Stimulated activated CD4-positive, alpha-beta T cell treated with anti-CD3 and anti-CD28 coated beads, Interleukin-2, amount 100 ng/mL, for 48 hours (primary cell): ENCODE data around the gene SNX11.

ENCODE experiments used
- DNase-seq, 2 donors: peaks; one replicate each; pipeline ENCODE4 v3.0.0-alpha.2; 2020

Gene SNX11

DNA sequence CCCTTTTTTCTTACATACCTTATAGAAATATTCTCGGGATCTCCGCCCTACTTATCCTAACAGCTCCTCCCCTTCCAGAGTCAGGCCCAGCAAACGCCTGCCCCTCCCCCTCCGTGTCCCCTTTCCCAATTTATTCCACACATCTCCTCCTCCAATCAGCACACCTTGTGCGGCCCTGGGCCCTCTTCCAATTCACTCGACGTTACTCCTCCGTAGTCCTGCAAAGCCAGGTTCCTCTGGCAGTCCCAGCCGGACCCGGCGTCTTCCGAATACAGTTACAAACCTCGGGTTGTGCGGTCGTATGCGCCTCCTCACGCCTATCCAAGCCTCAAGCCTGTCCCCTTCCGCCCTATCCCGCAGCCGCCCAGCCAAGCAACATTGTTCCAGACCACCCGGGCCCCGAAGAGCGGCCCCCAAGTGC lies 7.0 kb upstream of the SNX11 start:
- DNase-seq = no peak

DNA sequence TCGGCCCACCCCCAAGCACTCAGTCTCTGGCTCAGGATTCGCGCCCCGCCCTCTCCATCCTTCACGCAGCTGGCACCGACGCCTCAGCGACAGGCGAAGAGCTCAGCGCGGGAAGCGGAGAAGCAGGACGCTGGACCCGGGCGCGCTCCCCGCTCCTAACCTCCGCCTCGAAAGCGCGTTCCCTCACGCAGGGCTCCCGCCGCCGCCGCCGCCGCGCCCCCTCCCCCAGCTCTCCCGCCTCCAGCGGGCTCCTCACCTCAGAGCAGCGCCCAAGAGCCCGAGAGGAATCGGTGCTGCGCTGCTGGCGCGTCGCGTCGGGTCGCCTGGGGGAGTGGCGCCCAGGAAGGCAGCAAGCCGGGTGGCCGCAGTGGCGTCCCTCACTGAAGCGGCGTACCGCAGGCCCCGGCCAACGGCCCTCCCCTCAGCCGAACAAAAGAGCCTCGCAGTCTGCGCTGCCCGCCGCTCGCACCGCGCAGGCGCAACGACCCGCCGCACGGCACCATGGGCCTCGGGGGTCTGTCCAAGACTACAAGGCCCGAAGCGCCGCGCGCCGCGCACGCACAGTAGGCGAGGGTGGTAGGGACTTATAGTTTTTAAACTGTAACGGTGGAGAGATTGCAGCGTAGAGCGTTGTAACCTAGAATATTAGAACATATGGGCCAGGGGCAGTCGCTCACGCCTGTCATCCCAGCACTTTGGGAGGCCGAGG lies 6.4 kb upstream of the SNX11 start, which contains the start of gene CBX1:
CBX1 (minus strand) TSS at position 467 of the 709 bp plus-strand sequence. CDS start 24,474 bp downstream, outside the sequence.
- DNase-seq = peak; percentile 87 to 92

DNA sequence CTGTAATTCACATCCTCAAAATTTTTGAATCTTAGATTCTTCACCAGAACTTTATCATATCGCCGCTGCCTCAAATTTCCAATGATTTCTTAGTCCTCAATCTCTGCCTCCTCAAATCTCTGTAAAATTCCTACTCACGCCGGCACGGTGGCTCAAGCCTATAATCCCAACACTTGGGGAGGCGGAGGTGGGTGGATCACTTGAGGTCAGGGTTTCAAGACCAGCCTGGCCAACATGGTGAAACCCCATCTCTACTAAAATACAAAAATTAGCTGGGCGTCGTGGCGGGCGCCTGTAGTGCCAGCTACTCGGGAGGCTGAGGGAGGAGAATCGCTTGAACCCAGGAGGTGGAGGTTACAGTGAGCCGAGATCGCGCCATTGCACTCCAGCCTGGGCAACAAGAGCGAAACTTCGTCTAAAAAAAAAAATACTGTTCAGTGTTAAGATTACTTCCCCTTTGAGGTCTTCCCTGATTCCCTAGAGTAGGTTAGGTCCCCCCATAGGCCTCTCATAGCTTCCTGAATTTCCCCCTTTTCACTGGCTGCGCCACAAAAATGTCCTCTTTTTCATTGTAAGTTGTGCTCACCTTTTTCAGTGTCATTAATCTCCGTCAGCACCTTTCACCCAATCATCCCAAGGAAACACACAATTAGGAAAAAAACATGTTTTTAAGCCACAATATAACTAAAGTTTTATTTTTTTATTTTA lies 5.4 kb upstream of the SNX11 start:
- no peak for DNase-seq

DNA sequence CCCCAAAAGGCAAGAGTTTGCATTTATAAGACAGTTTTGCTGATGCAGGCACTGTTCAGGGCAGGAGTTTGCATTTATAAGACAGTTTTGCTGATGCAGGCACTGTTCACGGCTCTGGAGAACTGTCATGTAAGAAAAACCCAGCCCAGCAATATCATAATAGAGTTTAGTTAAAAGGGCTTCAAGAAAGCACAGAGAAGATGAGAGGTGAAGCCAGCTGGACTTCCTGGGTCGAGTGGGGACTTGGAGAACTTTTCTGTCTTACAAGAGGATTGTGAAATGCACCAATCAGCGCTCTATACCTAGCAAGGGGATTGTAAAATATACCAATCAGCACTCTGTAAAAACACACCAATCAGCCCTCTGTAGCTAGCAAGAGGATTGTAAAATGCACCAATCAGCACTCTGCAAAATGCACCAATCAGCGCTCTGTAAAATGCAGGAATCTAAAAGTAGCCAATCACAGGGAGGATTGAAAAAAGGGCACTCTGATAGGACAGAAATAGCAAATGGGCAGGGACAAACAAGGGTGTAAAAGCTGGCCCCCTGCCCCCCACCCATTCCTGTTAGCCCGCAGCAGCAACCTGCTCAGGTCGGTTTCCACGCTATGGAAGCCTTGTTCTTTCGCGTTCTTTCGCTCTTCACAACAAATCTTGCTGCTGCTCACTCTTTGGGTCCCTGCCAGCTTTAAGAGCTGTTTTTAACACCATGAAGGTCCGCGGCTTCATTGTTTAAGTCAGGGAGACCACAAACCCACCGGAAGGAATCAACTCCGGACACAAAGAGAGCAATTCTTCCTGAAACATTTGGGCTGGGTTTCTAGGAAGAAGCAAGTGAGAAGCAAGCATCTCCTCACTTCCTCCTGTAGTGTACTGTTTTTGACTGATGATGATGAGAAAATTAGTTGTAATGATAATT lies 4.5 kb upstream of the SNX11 start:
- peak in 1 of 2 donors; percentile 26 for DNase-seq

DNA sequence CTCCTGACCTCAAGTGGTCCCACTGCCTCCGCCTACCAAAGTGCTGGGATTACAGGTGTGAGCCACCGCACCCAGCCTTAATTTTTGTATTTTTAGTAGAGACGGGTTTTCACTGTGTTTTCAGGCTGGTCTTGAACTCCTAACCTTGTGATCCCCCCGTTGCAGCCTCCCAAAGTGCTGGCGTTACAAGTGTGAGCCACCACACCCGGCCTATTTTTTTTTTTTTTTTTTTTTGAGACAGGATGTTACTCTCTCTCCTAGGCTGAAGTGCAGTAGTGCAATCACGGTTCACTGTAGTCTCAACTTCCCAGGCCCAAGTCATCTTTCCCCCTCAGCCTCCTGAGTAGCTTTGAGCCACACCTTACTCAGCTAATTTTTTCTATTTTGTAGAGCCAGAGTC lies 3.1 kb upstream of the SNX11 start:
- DNase-seq = no peak

DNA sequence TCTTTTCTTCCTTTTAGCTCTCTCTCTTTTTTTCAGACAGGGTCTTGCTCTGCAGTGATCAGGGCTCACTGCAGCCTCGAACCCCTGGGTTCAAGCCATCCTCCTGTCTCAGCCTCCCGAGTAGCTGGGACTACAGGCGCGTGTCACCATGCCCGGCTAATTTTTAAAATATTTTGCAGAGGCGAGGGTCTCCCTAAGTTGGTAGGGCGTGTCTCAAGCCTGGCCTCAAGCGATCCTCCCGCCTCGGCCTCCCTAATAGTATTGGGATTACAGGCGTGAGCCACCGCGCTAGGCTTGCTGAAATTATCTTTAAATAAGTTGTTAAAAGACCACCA lies 797 bp upstream of the SNX11 start:
- DNase-seq = no peak

DNA sequence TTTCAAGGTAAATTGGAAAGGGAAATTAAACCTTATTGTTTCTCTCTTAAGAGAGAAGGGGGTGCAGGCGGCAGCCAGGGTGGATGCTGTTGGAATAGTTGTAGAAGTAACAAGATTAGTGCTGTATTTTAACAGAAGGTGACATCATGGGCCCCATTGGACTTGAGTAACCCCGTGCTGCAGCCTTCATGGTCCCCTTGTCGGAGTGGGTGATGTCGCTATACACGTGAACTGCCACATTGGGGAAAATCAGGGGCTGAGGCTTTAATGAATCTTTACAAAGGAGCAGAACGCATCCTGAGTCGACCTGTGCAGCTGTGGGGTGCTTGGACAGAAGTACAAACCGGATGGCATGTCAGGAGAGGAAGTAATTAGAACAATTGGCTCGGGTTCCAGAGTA lies 3.2 kb downstream of the SNX11 start:
- no peak for DNase-seq

DNA sequence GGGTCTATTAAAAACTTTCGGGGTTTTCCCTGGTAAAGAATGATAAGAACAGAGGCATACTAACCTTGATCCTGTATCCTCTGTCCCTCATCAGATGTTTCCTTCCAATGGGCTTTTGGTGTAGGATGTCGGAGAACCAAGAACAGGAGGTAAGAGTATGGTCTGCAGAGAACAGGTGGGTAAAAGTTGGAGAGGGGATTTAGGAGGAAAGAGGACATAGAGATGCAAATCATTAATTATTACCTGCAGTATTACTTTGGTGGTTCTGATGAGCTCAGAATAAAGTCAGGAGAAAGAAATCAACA lies 4.3 kb downstream of the SNX11 start:
- DNase-seq = no peak

DNA sequence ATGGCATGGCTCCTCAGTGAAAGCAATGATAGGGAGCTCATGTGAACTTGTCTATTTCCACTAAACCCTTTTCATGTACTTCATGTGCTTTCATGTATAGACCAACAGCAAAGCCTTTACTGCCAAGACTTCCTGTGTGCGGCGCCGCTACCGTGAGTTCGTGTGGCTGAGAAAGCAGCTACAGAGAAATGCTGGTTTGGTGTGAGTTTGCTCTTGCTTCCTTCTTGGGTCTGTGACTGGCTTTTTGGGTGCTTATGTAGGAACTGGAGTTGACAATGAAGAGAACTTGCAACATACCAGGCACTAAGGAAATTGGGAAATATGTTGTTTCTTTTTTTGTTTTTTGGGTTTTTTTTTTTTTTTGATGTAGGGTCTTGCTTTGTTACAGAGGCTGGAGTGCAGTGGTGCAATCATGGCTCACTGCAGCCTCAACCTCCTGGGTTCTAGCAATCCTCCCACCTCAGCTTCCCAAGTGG lies 5.7 kb downstream of the SNX11 start:
- DNase-seq = no peak

DNA sequence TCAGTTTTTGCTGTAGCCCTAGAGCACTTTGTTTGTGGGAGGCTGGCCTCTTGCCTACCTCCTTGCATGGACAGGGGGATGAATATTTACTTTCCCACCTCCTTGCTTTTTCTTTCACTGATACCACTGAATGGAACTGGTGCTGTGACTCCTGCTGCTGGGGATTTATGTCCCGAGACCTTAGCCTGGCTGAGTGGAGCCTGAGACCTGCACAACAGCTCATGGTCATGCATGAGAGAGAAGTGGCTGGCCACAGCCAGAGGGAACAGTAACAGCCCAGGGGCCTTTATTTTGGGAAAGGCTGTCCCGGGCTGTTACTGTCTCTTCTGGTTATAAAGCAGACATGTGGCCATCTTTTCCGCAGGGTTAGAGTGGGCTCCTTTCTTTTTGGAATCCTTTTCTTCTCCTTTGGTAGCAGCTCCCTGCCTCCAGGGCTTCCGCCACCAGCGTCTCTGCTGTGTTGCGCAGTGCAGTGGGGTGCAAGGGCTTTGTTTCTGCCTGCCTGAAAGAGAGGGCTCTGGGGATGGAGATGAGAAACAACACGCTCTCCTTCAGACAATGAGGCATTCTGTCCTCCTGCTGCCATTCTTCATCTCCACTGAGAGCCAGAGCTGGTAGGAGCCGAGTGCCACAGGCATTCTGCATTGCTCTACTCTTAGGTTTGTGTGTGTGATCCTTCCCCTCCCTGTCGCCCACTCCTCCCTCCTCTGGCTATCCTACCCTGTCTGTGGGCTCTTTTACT lies 14.5 kb downstream of the SNX11 start:
- no peak for DNase-seq

DNA sequence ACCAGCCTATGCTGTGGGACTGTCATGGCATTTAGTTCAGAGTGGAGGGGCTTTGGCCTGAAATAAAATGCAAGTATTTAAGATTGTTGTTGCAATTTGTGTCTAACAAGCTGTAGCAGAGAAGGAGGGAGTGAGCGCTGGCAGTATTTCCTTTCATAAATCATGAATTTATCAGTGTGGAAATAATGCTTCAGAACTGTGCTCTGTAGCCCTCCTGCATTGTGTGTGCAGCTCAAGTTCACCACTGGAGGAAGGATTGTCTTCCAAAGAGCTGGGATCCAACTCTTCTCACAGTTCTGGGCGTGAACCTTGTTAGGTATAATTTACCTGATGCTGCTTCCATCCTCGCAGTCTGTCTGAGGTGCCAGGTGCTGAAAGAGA lies 15.1 kb downstream of the SNX11 start:
- DNase-seq = no peak

DNA sequence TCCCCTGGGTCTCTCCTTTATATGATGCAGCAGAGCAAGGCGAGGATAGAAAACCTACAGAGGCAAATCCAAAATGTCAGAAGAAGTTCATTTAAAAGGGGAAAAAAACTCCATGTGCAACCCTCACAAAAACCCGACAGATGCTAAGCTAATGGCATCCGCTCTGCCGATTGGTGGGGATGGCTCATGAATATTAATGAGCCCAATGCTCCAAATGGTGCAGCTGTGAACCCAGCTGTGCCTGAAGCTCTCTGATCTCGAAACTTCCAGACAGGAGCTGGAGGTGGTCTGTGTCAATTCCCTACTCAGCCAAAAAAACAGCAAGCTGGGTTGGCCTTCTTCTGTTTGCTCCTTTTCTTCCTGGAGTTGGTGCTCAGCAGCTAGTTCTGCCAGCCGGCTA lies 15.5 kb downstream of the SNX11 start:
- DNase-seq = no peak

DNA sequence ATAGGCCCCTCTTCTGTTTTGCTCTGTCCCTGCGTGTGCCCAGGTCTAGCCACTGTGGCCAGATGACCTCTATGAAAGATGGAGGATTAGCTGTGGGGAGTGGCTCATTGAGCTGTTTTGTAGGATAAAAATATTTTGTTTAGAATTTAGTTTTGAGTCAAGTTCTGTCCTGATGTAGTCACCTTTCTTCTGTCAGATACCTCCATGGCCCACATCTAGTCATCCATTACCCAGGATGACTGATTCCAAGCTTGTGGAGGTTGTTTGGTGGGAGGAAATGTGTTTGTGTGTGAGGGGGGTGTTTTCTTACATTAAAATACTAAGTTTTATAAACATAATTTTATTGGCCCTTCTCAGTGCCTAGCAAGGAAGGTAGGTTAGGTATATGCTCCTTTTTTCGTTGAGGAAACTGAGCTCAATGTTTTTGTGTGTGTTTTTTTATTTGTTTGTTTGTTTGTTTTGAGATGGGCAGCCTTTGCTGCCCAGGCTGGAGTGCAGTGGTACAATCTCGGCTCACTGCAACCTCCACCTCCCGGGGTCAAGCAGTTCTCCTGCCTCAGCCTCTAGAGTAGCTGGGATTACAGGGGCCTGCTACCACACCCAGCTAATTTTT lies 16.3 kb downstream of the SNX11 start:
- no peak for DNase-seq

DNA sequence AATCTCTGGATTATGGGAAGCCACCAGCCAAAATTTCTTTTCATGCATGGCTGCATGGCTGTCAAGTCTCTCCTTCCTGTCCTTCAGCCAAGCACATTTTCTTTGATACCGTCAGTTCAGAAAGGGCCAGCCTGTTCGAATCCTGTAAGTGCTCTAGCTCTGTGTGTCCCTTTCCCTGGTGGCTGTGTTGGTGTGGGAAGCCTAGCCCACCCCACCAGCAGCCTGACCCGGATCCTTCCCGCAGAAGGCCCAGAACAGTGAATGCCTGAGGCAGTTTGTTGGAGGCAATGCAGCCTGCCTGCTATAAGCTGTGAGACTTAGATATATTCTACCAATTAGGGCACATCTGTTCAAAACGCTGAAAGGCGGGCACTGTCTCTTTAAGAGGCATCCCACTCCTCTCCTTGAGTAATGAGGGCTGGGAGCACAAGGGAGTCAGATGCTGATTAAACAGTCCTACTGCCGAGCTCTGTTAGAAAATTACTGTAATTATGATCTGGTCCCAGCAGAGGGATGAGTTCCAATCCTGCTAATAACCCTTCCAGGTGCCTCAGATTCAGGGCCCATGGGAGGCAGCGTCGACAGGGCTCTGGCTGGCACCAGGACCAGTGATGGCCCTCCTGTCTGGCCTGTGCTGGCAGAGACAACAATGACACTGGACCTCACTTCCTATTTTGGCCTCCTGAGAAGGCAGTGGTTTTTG lies 18.4 kb downstream of the SNX11 start:
- DNase-seq = no peak

DNA sequence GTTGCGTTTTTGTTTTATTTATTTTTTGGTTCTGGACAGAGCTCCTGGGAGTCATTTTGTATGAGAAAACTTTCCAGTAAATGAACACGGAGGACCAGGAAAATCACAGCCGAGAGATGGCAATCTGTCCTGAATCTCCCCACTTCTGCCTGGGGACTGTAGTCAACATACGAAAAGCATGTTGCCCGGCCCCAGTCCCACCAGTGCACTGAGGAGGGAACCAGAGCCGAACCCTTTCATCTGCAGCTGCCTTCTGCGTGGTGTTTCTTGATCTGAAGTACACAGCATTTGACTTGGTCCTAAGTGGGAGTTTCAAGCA lies 18.9 kb downstream of the SNX11 start:
- no peak for DNase-seq

DNA sequence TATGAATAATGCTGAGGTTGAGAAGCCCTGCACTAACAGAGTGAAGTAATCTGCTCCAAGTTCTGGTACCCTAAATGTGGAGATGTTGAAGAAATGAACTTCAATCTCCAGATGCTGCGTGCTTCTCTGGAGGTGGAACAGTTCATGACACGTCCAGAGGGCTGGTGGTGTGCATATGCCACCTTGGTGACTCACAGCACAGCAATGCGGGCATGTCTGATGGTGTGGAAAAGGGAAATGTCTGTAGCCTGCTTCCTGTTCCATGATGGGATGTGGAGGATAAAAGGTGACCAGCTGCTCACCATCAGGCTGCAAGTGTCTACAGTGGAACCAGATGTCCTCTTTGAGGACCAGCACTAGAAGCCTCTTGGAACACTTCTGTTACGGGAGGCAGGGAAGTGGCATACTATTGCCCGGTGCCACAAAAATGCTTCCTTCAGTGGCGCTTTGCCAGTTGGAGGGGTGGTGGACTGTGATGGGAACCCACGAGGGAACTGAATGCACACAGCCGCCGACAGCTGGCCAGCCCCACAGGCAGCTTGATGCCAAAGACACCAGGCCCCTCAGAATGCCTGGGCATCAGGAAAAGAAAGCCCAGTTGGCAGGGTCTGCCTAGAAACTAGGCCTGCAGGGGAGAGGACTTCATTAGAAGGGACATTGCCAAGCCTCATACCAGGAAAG lies 19.9 kb downstream of the SNX11 start:
- no peak for DNase-seq

DNA sequence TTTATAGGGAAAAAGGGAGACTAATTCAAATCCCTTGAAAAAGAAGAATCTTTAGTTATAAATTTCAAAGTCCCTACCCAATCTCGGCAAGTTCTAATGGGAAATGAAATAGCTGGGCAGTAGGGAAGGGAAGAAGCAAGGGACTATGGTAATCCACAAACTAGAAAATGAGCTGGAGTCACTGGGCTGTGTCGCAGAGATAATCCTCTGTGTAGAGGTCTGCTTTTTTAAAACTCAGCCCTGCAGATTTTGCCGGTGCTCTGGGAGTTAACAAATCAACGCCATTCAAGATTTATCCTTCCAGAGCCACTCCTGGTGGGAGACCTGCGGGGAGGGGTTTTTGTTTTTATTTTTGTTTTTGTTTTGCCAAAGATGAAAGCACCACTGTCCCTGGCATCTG lies 20.8 kb downstream of the SNX11 start:
- no peak for DNase-seq

DNA sequence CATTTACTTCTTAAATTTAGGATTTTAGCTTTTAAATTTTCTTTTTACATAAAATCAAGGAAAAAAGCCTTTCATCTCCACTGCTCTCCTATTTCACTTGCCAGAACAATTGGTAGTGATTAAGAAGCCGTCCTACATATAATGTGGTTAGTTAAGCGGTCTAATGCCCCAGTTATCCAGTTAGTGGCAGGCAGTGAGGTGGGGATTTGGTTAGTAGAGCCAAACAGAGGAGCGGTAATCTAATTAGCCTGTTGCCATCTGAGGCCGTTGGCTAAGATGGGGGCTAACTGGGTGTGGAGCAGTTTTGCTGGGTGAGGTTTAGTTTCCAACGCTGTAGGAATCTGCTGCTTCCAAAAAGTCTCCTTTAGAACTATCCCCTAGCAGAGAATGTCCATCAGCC lies 22.4 kb downstream of the SNX11 start:
- DNase-seq = no peak

DNA sequence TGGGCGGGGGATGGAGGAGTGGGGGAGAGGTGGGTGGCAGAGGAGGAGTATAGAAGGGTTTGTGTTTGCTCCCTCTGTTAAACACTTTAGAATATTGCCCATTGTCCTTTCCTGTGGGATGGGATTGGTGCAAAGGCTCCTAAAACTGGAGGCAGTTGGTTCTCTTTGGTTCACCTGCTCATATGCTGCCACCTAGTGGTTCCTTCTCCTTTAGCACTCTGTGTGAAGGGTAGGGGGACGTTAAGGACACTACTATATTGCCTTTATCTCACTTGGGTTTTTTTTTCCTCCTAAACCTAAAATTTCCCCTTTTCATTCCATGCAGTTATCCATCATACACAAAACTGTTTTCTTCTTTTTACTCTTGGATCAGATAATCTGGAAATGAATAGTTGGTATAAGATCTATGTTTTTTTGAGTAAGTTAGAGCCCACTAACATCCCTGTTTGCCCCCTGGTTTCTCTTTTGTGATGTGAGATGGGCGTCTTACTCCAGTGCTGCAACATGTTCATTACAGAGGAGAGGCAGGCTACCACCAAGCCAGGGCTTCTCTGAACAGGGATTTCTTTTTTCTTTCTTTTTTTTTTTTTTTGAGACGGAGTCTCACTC lies 23.8 kb downstream of the SNX11 start:
- DNase-seq = peak; percentile 48 to 50

DNA sequence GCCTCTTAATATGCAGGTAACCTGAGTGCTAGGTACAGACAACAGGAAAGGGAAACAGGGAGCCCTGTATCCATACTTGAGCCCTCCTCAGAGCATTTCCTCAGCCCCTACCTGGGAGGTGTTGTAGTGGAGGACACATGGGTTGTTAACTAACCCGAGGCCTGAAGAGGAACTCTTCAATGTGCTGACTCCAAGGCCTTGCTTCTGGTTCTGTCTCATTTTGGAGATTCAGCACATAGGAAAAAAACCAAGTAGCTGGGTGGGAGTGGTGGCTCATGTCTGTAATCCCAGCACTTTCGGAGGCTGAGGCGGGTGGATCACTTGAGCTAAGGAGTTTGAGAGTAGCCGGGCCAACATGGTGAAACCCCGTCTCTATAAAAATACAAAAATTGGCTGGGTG lies 24.8 kb downstream of the SNX11 start:
- DNase-seq = no peak

DNA sequence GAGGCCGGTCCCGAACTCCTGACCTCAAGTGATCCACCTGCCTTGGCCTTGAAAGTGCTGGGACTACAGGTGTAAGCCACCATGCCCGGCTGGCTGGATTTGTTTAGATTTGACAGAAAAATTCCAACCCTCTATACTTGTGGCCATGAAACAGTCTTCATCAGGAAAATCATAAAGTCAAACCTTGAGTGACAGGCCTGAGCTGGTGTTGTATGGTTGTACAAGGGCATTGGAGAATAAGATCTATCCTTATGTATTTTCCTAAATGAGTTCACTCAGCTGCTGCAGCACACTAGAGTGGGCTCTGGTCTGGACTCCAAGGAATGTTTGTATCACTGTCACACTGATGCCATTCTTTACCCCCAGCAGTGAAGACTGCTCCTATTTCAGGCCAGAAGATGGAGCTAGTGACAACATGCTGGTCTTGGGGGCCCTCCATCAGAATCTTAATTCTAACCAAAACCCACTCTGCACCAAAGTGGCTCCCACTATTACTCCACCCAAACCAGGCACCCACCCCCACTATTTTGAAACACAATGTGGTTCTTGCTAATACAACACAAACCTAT lies 27.4 kb downstream of the SNX11 start:
- no peak for DNase-seq
